HG03039 (cell line): ENCODE results near the gene FAM89A.

Experiments used
- ATAC-seq: cut with Tn5 transposase; IDR thresholded peaks from one replicate; pipeline ENCODE4 v1.9.1; 2021; ENCODE audit warnings: mild to moderate bottlenecking, moderate library complexity; ENCODE audit not compliant: unreplicated experiment

The FAM89A gene

DNA sequence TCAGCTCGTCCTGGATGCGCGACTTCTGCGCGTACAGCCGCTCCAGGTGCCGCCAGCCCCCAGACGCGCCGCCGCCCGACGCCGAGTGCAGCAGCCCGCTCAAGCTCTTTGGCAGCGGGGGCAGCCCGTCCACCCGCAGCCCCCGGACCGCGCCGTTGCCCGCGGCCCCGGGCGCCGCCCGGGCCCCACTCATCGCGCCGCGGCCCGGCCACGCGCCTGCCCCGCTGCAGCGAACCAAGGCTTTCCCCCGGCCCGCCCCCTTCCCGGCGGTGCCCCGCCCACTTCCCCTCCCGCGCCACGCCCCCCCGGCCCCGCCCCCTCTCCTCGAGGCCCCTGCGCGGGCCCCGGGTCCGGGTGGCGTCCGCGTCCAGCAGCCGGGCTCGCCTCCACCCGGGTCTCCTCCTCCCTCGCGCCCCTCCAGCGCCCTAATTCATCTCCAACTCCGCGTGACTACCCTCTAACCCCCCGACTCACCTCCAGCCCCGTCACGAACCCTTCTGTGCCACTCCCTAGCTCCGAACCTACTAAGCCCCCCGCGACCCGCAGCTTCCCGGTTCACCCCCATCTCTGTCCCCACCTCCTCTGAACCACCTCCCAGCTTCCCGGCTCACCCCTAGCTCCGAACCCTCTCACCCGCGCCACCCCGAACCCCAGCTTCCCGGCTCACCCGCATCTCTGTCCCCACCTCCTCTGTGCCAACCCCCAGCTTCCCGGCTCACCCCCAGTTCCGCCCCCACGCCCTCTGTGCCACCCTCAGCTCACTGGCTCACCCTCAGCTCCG lies at the start of gene FAM89A:
TSS of gene FAM89A (minus strand) at position 236 of the 781 bp plus-strand sequence. CDS start at position 193, 43 bp downstream.
- ATAC-seq: peak; percentile 52

DNA sequence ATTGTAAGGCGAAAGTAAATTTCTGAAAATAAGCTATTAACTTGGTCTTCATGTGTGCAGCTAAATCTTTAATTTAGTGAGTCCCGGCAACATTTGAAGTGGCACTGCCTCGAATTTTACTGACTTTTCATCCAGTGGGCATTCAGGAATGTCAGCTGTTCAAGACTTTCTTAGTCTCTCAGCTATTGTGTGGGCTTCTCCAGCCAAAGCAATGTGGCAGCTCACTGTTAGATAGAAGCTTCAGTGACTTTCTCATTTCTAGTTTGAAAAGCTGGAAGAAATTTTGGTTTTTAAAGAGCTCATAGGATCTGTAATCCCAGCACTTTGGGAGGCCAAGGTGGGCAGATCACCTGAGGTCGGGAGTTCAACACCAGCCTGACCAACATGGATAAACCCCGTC lies 44.3 kb upstream of the FAM89A start:
- no peak for ATAC-seq

DNA sequence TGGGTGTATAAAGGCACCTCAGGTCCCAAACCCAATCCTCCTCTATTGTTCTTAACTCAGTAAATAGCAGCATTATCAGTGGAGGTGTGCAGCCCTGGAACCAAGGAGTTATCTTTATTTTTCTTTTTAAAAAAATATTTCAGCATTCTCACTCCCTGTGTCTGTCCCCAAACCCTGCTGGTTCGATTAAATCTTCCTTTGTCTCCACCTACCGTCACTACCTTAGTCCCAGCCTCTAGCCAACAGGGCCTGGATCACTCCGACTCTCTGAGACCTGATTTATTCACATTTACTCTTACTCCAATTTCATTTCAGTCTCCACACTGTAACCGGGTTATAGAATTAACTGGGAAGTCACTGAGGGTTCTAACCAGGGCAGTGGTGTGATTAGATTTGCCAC lies 39.1 kb upstream of the FAM89A start:
- ATAC-seq: no peak

DNA sequence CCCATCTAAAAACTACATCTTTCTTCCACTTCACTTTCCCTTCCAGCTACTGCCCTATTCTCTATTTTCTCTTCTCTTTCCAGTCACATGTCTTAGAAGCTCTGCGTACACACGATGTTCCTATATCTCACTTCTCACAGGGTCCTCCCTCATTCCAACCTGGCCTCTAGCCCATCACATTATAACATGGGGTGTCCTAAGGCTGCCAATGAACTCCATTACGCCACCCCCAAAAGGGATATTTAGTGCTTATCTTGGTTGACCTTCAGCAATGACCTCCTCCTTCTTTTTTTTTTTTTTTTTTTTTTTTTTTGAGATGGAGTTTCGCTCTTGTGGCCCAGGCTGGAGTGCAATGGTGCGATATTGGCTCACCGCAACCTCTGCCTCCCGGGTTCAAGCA lies 38.2 kb upstream of the FAM89A start:
- no peak for ATAC-seq

DNA sequence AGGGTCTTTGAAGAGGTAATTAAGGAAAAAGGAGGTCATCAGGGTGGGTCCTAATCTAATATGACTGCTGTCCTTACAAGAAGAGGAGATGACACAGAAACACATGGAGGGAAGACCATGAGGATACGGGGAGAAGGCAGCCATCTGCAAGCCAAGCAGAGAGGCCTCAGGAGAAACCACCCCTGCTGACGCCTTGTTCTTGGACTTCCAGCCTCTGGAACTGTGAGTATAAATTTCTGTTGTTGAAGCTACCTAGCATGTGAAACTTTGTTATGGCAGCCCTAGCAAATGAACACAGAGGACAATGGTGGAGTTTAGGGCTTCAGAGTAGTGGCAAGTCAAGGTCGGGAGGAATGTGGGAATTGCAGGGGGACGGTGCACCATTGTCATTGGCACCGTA lies 36.7 kb upstream of the FAM89A start:
- no peak for ATAC-seq

DNA sequence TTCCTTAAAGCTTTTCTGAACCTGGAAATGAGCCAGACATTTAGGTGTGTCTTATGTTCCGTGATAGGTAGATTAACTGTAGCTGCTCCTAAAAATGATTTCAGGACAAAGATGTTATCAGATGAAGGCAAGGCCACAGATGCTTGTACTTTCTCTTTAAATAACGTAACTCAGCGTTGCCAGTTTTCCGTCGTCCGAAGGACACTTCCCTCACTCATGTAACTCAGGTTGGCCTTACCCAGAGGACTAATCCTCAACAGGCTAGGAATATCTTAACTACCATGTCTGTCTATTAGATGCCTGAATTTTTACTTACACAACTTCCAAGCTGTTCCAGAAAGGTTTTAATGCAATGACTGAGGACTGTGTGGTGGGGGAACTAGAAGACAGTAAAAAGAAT lies 35.4 kb upstream of the FAM89A start:
- ATAC-seq: no peak

DNA sequence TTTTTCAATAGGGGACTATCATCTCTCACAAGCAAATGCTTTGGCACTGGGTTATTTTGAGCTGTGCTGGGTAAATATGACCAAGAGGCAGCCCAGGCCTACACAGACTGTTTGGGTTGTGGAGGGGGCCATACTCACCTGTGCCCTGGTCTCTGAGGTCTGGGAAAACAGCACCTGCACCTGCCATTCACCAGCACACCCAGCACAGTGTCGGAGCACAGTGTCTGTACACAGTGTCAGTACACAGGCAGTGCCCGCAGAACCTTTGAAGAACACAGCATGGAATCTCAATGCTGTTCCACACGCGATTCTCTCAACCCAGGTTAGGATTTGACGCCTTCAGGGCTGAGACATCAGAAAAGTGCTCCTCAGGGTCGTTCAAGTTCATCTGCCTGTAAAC lies 35.0 kb upstream of the FAM89A start:
- no peak for ATAC-seq

DNA sequence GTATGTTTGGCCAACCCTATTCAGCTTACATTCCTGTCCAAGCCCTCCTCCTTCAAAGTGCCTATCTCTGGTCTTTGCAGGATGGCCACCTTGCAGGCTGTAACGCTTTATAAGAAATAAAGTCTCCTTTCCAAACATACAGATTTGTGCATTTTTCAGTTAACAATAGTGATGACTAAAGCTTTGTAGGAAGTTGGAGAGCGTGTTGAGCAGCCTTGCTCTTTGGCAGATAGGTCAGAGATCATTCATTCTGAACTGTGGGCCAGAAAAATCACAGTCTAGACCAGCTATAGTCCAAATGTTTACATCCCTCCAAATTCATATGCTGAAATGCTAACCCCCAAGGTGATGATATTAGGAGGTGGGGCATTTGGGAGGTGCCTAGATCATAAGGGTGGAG lies 34.0 kb upstream of the FAM89A start:
- ATAC-seq: no peak

DNA sequence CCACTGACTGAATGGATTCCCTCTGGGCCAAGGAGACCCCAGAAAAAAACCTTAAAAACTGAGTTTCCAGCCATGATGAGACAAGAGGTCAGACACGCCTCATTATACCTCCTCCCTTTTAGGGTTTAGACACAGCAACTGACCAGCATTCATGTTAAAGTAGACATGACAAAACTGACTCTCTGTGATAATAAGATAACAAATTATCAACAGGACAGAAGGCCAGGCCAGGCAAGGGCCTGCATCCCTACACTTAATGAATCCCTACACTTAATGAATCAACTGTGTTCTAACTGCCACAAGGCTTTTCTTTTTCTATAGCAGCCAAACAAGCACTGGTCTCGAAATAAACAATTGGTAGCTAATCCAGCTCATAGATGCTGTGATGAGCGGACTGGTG lies 33.3 kb upstream of the FAM89A start:
- ATAC-seq: no peak

DNA sequence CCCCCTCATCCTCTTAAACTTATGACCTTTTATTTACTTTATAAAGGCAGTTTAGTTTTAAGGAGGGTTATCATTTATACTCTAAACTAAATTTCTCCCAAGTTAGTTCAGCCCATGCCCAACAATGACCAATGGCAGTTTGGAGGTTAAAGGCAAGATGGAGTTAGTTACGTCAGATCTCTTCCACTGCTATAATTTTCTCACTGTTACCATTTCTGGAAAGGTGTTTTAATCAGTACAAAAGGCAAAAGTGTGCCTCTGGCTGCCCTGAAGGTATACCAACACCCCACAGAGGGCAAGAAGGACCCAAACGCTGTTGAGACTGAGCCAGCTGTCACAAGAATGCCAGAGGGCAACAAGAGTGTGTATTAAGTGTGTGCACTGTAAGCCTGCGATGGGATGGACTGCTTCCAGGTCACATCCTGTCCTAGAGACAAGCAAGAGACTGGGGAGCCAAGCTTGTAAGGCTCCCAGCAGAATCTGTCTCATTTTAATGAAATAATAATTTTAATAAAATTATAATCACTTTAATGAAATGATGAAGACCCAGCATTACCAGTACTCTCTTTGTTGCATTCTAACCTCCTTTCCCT lies 32.5 kb upstream of the FAM89A start:
- no peak for ATAC-seq

DNA sequence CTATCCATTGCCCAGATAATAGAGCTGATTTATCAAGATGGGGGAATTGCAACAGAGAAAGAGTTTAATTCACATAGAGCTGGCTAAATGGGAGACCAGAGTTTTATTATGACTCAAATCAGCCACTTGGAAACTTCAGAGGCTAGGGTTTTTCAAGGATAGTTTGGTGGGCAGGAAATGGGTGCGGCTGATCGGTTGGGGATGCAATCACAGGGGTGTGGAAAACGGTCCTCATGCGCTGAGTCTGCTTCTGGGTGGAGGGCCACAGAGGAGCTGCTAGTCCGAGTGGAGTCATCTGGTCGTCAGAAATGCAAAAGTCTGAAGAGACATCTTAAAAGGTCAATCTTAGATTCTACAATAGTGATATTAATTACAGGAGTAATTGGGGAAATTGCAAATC lies 32.0 kb upstream of the FAM89A start:
- no peak for ATAC-seq

DNA sequence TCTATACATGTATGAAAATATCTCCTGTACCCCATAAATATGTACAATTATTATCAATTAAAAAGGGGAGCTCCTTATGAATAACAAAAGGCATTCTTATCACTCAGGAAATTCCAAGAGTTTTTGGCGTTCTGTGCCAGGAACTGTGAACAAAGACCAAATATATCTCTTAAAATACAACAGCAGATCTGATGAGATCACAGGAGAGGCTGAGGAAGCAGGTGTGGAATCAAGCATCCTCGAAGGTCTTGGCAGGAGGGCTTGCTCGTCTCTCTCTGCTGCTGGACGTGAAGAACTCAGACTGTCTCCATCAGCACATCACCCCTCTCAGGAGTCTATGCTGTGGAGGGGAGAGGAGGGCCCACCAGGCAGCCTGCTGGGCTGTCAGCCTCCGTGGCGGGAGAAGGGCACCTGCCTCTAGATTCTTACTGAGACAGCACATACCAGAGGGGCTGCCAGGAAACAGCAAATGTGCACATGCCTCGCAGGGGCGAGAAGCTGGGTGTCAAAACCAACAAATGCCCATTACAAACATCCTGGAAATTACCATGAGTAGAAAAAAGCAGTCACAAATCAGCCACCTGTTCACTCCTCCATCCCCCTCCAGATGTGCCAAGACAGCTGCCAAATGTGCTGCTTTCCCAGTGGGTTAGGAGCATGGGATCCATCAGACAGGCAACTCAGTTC lies 30.8 kb upstream of the FAM89A start:
- ATAC-seq: no peak

DNA sequence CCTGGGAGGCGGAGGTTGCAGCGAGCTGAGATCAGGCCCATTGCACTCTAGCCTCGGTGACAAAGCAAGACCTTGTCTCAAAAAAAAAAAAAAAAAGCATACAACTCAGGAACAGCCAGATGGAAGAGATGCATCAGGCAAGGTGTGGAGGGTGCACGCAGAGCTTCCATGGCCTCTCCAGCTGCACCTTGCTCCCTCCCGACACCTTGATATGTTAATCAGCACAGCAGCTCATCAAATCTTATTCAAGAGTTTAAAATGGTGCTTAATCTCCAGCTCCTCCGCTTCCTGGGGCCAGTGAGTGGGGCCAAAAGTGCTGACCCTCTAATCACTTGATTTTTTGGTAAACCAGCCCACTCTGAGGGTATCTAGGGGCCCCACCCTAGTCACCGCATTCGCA lies 29.3 kb upstream of the FAM89A start:
- ATAC-seq: no peak

DNA sequence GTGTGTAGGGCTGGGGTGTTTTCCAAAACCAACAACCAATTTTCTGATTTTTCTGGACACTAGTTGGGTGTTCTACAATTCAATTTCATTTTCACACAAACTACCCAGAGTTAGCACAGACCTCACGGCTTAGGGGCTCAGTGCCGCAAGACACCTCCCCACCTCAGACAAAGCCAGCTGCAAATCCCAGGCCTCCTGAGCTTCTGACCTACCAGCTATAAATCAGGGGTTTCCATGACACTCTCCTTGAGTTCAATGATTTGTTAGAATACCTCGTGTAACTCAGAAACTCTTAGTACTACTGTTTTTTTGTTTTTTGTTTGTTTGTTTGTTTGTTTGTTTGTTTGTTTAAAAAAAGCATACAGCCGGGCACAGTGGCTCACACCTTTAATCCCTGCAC lies 28.7 kb upstream of the FAM89A start:
- ATAC-seq: no peak

DNA sequence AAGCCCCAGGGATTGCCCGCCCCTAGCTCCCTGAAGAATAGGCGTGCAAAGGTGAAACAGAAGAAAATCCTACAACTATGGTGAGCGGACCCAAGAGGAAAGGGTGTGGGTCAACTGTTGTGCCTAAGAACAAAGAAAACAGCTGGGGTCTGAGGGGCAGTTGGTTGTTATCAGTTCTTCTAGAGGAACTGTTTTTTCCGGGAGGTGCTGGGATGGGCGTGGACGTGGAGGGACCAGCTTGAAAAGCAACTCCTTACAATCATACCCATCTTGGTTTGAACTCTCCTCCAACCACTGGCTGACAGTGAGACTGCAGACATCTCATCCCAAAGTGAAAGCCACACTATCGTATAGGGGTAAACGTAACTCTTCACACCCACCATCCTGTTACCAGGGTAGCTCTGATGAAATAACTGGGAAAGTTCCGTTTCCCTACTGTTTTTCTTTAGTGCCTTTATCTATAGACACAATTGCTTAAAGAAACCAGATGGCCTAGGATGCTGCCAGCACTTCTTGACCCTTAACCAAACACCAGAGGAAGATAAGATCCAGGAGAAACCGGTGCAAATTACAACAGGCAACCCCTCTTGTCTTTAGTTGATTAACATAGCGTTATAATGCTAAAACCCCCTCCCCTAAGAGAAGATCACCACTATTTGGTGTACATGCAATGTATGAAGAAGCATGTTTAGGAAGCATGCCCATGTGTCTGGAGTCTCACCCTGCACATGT lies 25.6 kb upstream of the FAM89A start:
- no peak for ATAC-seq

DNA sequence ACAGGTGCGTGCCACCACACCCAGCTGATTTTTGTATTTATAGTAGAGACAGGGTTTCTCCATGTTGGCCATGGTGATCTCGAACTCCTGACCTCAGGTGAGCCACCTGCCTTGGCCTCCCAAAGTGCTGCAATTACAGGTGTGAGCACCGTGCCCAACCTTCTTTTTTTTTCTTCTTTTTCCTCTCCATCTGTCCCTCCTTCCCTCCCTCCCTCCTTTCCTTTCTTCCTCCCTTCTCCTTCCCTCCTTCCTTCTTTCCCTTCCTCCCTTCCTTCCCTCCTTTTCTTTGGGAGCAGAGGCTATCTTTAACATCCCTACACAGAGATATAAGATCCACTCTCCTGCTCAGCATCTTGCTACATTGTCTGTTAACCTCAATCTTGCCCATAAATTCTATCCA lies 24.4 kb upstream of the FAM89A start:
- no peak for ATAC-seq

DNA sequence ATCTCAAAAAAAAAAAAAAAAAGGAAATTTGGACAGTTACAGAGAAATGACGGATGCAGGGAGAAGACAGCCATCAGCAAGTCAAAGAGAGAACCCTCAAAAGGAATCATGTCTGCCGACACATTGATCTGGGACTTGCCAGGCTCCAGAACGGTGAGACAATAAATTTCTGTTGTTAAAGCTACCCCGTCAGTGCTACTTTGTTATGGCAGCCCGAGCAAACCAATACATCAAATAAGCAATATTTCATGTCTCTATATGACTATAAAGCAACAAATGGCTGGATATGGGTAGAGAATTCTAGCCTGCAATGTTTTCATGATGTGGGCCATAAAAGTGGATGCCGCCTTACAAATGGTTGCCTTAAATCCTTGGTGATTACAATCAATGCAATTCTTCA lies 23.3 kb upstream of the FAM89A start:
- no peak for ATAC-seq

DNA sequence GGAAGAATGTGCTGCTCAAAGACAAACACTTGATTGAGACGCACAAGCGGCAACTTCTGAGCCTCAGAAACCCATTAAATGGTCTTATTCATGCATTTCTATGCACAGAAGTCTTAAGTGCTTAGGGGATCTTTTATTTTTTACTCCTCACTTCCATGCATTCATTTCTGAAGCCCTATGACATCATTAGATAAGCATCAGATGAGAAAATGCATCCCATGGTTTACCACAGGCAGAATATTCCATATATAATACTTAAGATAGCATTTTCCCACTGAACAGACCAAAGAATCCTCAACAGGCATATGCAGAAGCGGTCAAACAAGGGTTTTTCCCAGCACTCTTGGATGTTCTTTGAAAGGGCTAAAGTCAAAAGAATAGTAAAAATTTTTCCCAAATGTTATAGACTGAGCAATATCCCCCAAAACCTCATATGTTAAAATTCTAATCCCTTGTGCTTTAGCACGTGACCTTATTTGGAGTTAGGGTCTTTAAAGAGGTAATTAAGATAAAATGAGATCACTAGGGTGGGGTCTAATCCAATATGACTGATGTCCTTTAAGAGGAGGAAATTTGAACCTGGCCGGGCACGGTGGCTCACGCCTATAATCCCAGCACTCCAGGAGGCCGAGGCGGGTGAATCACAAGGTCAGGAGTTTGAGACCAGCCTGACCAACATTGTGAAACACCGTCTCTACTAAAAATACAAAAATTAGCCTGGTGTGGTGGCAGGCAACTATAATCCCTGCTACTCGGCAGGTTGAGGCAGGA lies 22.6 kb upstream of the FAM89A start:
- ATAC-seq: no peak

DNA sequence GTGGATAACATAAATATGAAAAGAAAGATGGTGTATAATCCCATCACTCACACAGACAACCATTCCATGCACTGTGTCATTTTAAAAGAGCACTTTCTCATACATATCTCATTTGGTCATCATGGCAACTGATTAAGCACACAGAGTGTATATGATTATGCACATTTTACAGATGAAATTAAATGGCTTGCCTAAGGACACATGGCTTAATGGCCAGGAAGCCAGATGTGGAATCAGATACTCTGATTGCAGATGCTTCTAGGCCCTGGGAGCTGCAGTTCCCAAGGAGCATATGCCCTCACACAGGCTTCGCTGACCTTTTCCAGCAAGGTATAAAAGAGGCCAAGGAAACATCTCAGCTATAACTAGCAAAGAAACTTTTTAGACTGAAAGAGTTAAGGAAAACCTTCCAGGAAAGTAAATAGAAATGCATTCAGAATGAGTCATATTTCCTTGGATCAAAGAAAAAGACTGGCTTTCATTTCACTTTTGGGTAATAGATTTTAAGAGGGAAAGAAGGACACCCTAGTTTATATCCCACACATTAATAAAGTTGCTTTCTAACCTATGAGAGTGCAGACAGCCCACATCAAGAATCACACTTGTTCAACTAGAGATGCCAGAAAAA lies 19.6 kb upstream of the FAM89A start:
- ATAC-seq: no peak

DNA sequence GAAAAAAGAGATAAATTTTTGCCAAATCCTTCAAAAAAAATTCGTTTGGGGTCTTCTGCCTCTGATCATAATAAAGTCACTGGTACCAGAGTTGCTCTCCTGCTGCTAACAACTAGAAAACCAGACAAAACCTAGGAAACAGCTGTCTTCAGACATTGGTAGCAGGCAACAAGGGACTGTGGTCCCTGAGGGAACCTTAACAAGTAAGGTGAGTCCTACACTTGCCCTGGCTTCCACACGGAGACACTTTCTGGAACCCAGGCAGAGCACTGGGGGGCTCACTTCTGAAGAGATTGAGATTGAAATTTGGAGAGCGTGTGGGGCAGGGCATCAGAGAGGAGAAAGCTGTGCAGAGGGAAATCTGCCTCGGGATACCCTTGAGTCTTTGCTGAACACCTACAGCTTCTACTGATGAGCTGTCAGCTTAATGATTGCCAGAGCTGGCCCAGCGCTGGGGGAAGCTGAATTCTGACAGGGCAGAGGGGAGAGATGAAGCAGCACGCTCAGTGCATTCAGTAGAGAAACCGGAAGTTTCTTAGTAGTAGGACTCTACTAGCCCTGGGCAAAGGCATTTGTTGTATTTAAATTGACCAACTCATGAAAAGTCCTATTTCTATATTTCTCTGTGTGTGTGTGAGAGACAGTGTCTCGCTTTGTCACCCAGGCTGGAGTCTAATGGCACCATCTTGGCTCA lies 18.5 kb upstream of the FAM89A start:
- no peak for ATAC-seq
